Measurements from ENCODE around the gene ARX.

DNA sequence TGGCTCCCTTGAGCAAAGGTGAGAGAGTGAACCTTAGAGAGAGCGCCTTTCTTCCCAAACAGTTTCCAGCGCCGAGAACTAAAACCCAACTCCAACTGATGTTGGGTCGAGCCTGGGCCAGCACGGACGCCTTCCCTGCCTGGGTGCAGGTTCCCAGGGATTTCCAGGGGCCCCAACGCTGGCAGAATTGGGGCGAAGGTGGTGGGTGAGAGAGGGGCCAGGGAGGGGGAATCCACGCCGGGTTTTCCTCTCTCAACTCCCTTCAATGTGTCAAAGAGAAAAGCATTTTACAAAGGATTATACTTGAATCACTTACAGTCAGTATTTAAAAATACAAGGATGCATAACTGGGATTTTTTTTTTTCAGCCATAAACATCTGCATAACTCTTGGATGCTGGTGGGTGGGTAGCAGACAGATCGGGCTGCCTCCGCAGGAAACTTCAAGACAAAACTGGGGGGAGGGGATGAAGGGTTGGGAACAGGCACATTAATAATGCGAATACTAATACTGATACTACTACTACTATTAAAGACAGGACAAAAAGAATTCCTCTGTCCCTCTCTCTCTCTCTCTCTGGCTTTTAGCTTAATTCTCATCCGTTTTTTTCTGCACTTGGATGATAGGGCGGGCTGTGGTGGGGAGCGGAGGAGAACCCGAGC, 1.3 kb upstream of the ARX start:
- TF ChIP-seq, protein P1, sequence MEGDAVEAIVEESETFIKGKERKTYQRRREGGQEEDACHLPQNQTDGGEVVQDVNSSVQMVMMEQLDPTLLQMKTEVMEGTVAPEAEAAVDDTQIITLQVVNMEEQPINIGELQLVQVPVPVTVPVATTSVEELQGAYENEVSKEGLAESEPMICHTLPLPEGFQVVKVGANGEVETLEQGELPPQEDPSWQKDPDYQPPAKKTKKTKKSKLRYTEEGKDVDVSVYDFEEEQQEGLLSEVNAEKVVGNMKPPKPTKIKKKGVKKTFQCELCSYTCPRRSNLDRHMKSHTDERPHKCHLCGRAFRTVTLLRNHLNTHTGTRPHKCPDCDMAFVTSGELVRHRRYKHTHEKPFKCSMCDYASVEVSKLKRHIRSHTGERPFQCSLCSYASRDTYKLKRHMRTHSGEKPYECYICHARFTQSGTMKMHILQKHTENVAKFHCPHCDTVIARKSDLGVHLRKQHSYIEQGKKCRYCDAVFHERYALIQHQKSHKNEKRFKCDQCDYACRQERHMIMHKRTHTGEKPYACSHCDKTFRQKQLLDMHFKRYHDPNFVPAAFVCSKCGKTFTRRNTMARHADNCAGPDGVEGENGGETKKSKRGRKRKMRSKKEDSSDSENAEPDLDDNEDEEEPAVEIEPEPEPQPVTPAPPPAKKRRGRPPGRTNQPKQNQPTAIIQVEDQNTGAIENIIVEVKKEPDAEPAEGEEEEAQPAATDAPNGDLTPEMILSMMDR (IDR thresholded peaks at IDR 0.05) = no peak
- TF ChIP-seq CHD2 (IDR thresholded peaks at IDR 0.05; ENCODE audit: low read length, partially characterized antibody) = no peak
- TF ChIP-seq NRF1 (IDR thresholded peaks at IDR 0.05; ENCODE audit: low read depth, low read length) = no peak
- TF ChIP-seq ELF1 (IDR thresholded peaks at IDR 0.05) = no peak
- TF ChIP-seq POLR2AphosphoS5 (IDR thresholded peaks at IDR 0.05; ENCODE audit: low read depth, low read length) = no peak
- no peak for TF ChIP-seq RAD21 (IDR thresholded peaks at IDR 0.05; ENCODE audit: low read length)
- no peak for TF ChIP-seq USF2 (IDR thresholded peaks at IDR 0.05; ENCODE audit: borderline replicate concordance, low read depth, low read length)
- no peak for TF ChIP-seq YY1 (IDR thresholded peaks at IDR 0.05; ENCODE audit: low read depth)
- no peak for TF ChIP-seq RXRA (IDR thresholded peaks at IDR 0.05; ENCODE audit: borderline replicate concordance, low read depth)

All from SK-N-SH (cell line).